Sigmoid colon (tissue), 7 donors: Measurements from ENCODE around the gene SULT6B1. TPM values are rescaled to one million over a fixed set of nuclear protein-coding genes. Genes with fewer than 3 reads are reported as not detected.
A peak's percentile ranks its signal among the peaks of the same experiment; 100 is the strongest.

ENCODE experiments used
- DNase-seq: peaks from one replicate; pipeline ENCODE4 v3.0.0-alpha.2; 2019
- H3K27ac ChIP-seq, 4 donors: fragments of 200-600 bp; sonication (generic); one replicate each; pipeline ENCODE4 v1.5.1; 2016 to 2019; ENCODE audit warnings: mild to moderate bottlenecking in 1 of 4
- H3K27me3 ChIP-seq, 3 donors: fragments of 200-600 bp; sonication (generic); one replicate each; pipeline ENCODE4 v1.5.1; 2019; ENCODE audit warnings: mild to moderate bottlenecking in 1 of 3
- H3K36me3 ChIP-seq, 4 donors: fragments of 200-600 bp; sonication (generic); one replicate each; pipeline ENCODE4 v1.5.1; 2016 to 2019
- H3K4me1 ChIP-seq, 4 donors: fragments of 200-600 bp; sonication (generic); one replicate each; pipeline ENCODE4 v1.5.1; 2017 to 2019
- H3K4me3 ChIP-seq, 4 donors: fragments of 200-600 bp; sonication (generic); one replicate each; pipeline ENCODE4 v1.5.1; 2017 to 2019; ENCODE audit warnings: mild to moderate bottlenecking in 2 of 4, moderate library complexity in 1 of 4
- H3K9me3 ChIP-seq, 4 donors: fragments of 200-600 bp in 3 of 4; sonication (generic) in 3 of 4; one replicate each; pipeline versions ENCODE4 v1.5.1 to v1.6.1; 2013 to 2019
- CTCF ChIP-seq, 4 experiments: fragments of 450-650 bp in 3 of 4; fragments of 200-600 bp in 1 of 4; IDR thresholded peaks; one replicate each; pipeline ENCODE4 v1.5.1; 2016 to 2019; ENCODE audit warnings: antibody characterized with exemption in 4 of 4, mild to moderate bottlenecking in 3 of 4, moderate library complexity in 2 of 4
- EP300 ChIP-seq, 4 donors: sonication (generic); formaldehyde crosslinking; IDR thresholded peaks; one replicate each; pipeline ENCODE4 v1.6.1; 2017; ENCODE audit warnings: antibody characterized with exemption in 4 of 4
- POLR2A ChIP-seq, 2 donors: fragments of 450-650 bp; IDR thresholded peaks; one replicate each; pipeline ENCODE4 v1.6.1; 2016; ENCODE audit warnings: antibody characterized with exemption in 2 of 2, mild to moderate bottlenecking in 2 of 2, moderate library complexity in 2 of 2
- POLR2AphosphoS5 ChIP-seq, 4 donors: sonication (generic); formaldehyde crosslinking; IDR thresholded peaks; one replicate each; pipeline ENCODE4 v1.6.1; 2017; ENCODE audit warnings: antibody characterized with exemption in 4 of 4
- WGBS, 2 donors: extraction: QIAGEN DNeasy Blood & Tissue Kit; methylation state at CpG; one replicate each; pipeline ENCODE4 v1.1.7; 2013; 5-methylcytosine and 5-hydroxymethylcytosine counted together
- intact Hi-C: fragments of 100-400 bp; cut with DNase I; formaldehyde crosslinking; loops from one replicate; pipeline ENCODE4 v1.15.1; 2023
- polyA plus RNA-seq, 3 donors: library from polyadenylated mRNA; stranded (reverse); fragments of 200-250 nt; gene quantifications; one replicate each; pipeline ENCODE4 v1.2.3, GENCODE V29; 2013
- total RNA-seq, 4 donors: library from RNA; depleted of rRNA; stranded (reverse); fragments of >200 nt; gene quantifications; one replicate each; pipeline ENCODE4 v1.1.0, GENCODE V29; 2016
- donor health status: healthy with polysubstance abuse.
- donor health status: Bipolar disorder and iron deficiency.
- donor health status: healthy.

SULT6B1 gene
- total RNA-seq = not detected
- polyA plus RNA-seq = not detected

GRCh38 chr2:37188570-37188969 is at the start of gene SULT6B1:
Gene SULT6B1, minus strand, starts transcription at chr2:37188670. Its CDS starts 30 bp downstream, at chr2:37188640.
- no peak for DNase-seq
- 95 to 97% methylated on average over 2 of the region's 2 CpGs for WGBS, 2 donors
- Histone ChIP-seq H3K9me3 (no peaks in the 10 kb centered on the region), H3K27me3 (peaks cover 0 to 5% (median 0%) of the 10 kb centered on the region in 3 donors), H3K27ac (peak within 1 kb of the TSS in 2 of 4 donors; percentile 17 to 20), H3K36me3 (no peaks in the 10 kb centered on the region), H3K4me3 (no peak within 1 kb of the TSS), H3K4me1 (no peaks in the 10 kb centered on the region)
- TF ChIP-seq POLR2A (IDR thresholded peaks at IDR 0.05) (no peak), CTCF (IDR thresholded peaks at IDR 0.05) (no peak), POLR2AphosphoS5 (IDR thresholded peaks at IDR 0.05) (no peak), EP300 (IDR thresholded peaks at IDR 0.05) (no peak)
- intact Hi-C loops = no loop called here

- Histone ChIP-seq H3K4me1 (peaks cover 0 to 54% (median 45%) of the 10 kb centered on the region in 4 donors), H3K9me3 (no peaks in the 10 kb centered on the region), H3K4me3 (peak overlapping the region; percentile 69 to 96 (median 82)), H3K27me3 (no peaks in the 10 kb centered on the region), H3K27ac (peak overlapping the region; percentile 93 to 98 (median 95)), H3K36me3 (peaks cover under 1 to 32% (median 11%) of the 10 kb centered on the region in 4 donors)
- intact Hi-C loops = loop anchor here (2.0 to 10.0 kb wide), 3 partner anchors 75 to 148 kb away; partner anchors contain the start of genes EIF2AK2, GPATCH11 and HEATR5B
- 16 to 21% methylated on average over 18 of the region's 18 CpGs for WGBS, 2 donors
- TF ChIP-seq CTCF (IDR thresholded peaks at IDR 0.05) (no peak), POLR2AphosphoS5 (IDR thresholded peaks at IDR 0.05) (peak in 3 of 4 donors; percentile 43 to 70 (median 61)), EP300 (IDR thresholded peaks at IDR 0.05) (no peak)
- peak; percentile 68 for DNase-seq
Observed at GRCh38 chr2:37232131-37232933, 43.9 kb upstream of the SULT6B1 start.

- intact Hi-C loops = loop anchor here (1.0 to 10.0 kb wide), 5 partner anchors 35 to 147 kb away; partner anchors contain the start of genes CEBPZOS, EIF2AK2, GPATCH11 and HEATR5B
- peak; percentile 96 for DNase-seq
- Histone ChIP-seq H3K27ac (peak within 1 kb of the TSS; percentile 93 to 98 (median 95)), H3K4me1 (peaks cover 0 to 62% (median 52%) of the 10 kb centered on the region in 4 donors), H3K4me3 (peak within 1 kb of the TSS; percentile 69 to 96 (median 82)), H3K36me3 (peaks cover 6 to 30% (median 12%) of the 10 kb centered on the region in 4 donors), H3K9me3 (no peaks in the 10 kb centered on the region), H3K27me3 (no peaks in the 10 kb centered on the region)
- 0% methylated on average over 73 of the region's 73 CpGs for WGBS, 2 donors
- peak; percentile 81 to 91 for TF ChIP-seq POLR2A (IDR thresholded peaks at IDR 0.05)
- TF ChIP-seq POLR2AphosphoS5 (IDR thresholded peaks at IDR 0.05) = peak; percentile 91 to 97 (median 92)
- peak in 1 of 4 donors; percentile 17 for TF ChIP-seq EP300 (IDR thresholded peaks at IDR 0.05)
- no peak for TF ChIP-seq CTCF (IDR thresholded peaks at IDR 0.05)
Observed at GRCh38 chr2:37231241-37232130, 43.0 kb upstream of the SULT6B1 start, which contains the start of the genes CEBPZ and NDUFAF7. Gene CEBPZ, minus strand, starts transcription at chr2:37231596. Its CDS starts 29 bp downstream, at chr2:37231567. Gene NDUFAF7, plus strand, starts transcription at chr2:37231658. Its CDS starts 48 bp downstream, at chr2:37231706.

GRCh38 chr2:37230581-37230980 is 42.1 kb upstream of the SULT6B1 start:
- no peaks in the 10 kb centered on the region for H3K9me3 ChIP-seq
- TF ChIP-seq POLR2AphosphoS5 (IDR thresholded peaks at IDR 0.05) (no peak), EP300 (IDR thresholded peaks at IDR 0.05) (no peak), POLR2A (IDR thresholded peaks at IDR 0.05) (no peak), CTCF (IDR thresholded peaks at IDR 0.05) (no peak)
- H3K4me1 ChIP-seq = peaks cover 0 to 67% (median 52%) of the 10 kb centered on the region in 4 donors
- H3K36me3 ChIP-seq = peaks cover 6 to 26% (median 12%) of the 10 kb centered on the region in 4 donors
- DNase-seq = no peak
- intact Hi-C loops = loop anchor here (2.0 to 10.0 kb wide), 3 partner anchors 34 to 146 kb away; partner anchors contain the start of genes CEBPZOS, EIF2AK2, GPATCH11 and HEATR5B
- peak overlapping the region; percentile 93 to 98 (median 95) for H3K27ac ChIP-seq
- H3K4me3 ChIP-seq = peak overlapping the region; percentile 69 to 96 (median 82)
- 0 to 2% methylated on average over 8 of the region's 8 CpGs for WGBS, 2 donors
- H3K27me3 ChIP-seq = no peaks in the 10 kb centered on the region
